Limb (tissue), 2 donors: Measurements from ENCODE around the gene IFI27L2.
A peak's percentile ranks its signal among the peaks of the same experiment; 100 is the strongest.

Experiments
- DNase-seq, 2 donors: peaks; one replicate each; pipeline ENCODE4 v3.0.0-alpha.2; 2016; ENCODE audit errors: extremely low spot score in 2 of 2

Gene IFI27L2

GRCh38 chr14:94123296-94123695, 6.1 kb downstream of the IFI27L2 start:
- peak in 1 of 2 donors; percentile 11 for DNase-seq

- DNase-seq, result no peak
Observed at GRCh38 chr14:94122438-94122837, 7.0 kb downstream of the IFI27L2 start.

GRCh38 chr14:94121485-94121884, 7.9 kb downstream of the IFI27L2 start:
- peak in 1 of 2 donors; percentile 20 for DNase-seq

GRCh38 chr14:94120667-94121340, 8.6 kb downstream of the IFI27L2 start:
- peak in 1 of 2 donors; percentile 12 for DNase-seq

GRCh38 chr14:94119071-94119470, 10.3 kb downstream of the IFI27L2 start:
- no peak for DNase-seq

GRCh38 chr14:94117856-94118255, 11.5 kb downstream of the IFI27L2 start:
- DNase-seq, result no peak

GRCh38 chr14:94116701-94117100, 12.7 kb downstream of the IFI27L2 start:
- no peak for DNase-seq

- DNase-seq, result peak in 1 of 2 donors; percentile 12
Observed at GRCh38 chr14:94115631-94116030, 13.8 kb downstream of the IFI27L2 start.

GRCh38 chr14:94115058-94115591, 14.3 kb downstream of the IFI27L2 start:
- DNase-seq, result peak in 1 of 2 donors; percentile 23

- peak in 1 of 2 donors; percentile 33 for DNase-seq
Observed at GRCh38 chr14:94114589-94115057, 14.8 kb downstream of the IFI27L2 start.

- DNase-seq, result peak in 1 of 2 donors; percentile 21
Observed at GRCh38 chr14:94113908-94114588, 15.4 kb downstream of the IFI27L2 start.

- DNase-seq, result peak in 1 of 2 donors; percentile 29
Observed at GRCh38 chr14:94113490-94113889, 15.9 kb downstream of the IFI27L2 start.

- no peak for DNase-seq
Observed at GRCh38 chr14:94113073-94113472, 16.3 kb downstream of the IFI27L2 start.

- DNase-seq, result peak in 1 of 2 donors; percentile 14
Observed at GRCh38 chr14:94112513-94113063, 16.8 kb downstream of the IFI27L2 start.

GRCh38 chr14:94111276-94112095, 17.9 kb downstream of the IFI27L2 start:
- DNase-seq, result peak in 1 of 2 donors; percentile 28

- DNase-seq, result peak in 1 of 2 donors; percentile 22
Observed at GRCh38 chr14:94110552-94111181, 18.7 kb downstream of the IFI27L2 start, which contains the start of gene IFI27. IFI27 (plus strand) TSS chr14:94110736.

- DNase-seq, result no peak
Observed at GRCh38 chr14:94109915-94110250, 19.5 kb downstream of the IFI27L2 start.

GRCh38 chr14:94104731-94105130, 24.7 kb downstream of the IFI27L2 start:
- no peak for DNase-seq

- peak; percentile 1 to 48 for DNase-seq
Observed at GRCh38 chr14:94103554-94104150, 25.8 kb downstream of the IFI27L2 start.

GRCh38 chr14:94102768-94103482, 26.5 kb downstream of the IFI27L2 start:
- DNase-seq, result no peak
